Endothelial cell of umbilical vein (primary cell): ENCODE data around the gene TBL2. TPM values are rescaled to one million over a fixed set of nuclear protein-coding genes. Genes with fewer than 3 reads are reported as not detected.

Source experiments
- BruUV-seq: library from RNA; stranded (reverse); fragments of 400-500 nt; replicated peaks from 2 replicates; lab custom pipeline; 2021; lab: Mats Ljungman, UMichigan
- CTCF ChIA-PET: fragments of 300-600, 350-600 bp; sonication (Branson Sonifier 250); formaldehyde crosslinking; loops from one replicate; lab custom pipeline; 2021; ENCODE audit warnings: antibody characterized with exemption, inconsistent platforms; lab: Charles Lee
- POLR2A ChIA-PET: fragments of 300-600, 350-600 bp; sonication (Branson Sonifier 250); formaldehyde crosslinking; loops from one replicate; lab custom pipeline; 2021; ENCODE audit warnings: antibody characterized with exemption, inconsistent platforms; lab: Charles Lee
- DNase-seq: peaks from one replicate; pipeline ENCODE4 v3.0.0-alpha.2; 2011; ENCODE audit warnings: low read depth, low spot score
- FAIRE-seq: peaks from 2 replicates; lab custom pipeline; 2011; peaks lifted over from hg19 to GRCh38; lab: Jason Lieb, UNC
- H2AFZ ChIP-seq: 2 replicates; pipeline ENCODE4 v1.6.0; 2012; ENCODE audit warnings: low read depth, low read length, control low read depth, inconsistent platforms
- H3K27ac ChIP-seq: 2 replicates; pipeline ENCODE4 v1.5.1; 2011; ENCODE audit warnings: low read depth, mild to moderate bottlenecking, control low read depth, low read length, moderate library complexity; ENCODE audit not compliant: insufficient read depth
- H3K27me3 ChIP-seq, 2 experiments: 2 replicates each; pipeline versions ENCODE4 v1.6.0 to v1.6.1; 2011; ENCODE audit warnings: low read length in 2 of 2, mixed read lengths in 1 of 2; ENCODE audit not compliant: control insufficient read depth in 2 of 2, insufficient read depth in 2 of 2
- H3K36me3 ChIP-seq, 2 experiments: 2 replicates in 1 of 2; 3 replicates in 1 of 2; pipeline ENCODE4 v1.5.1; 2011; ENCODE audit warnings: low read length in 2 of 2, mild to moderate bottlenecking in 1 of 2, moderate library complexity in 1 of 2; ENCODE audit not compliant: control insufficient read depth in 2 of 2, insufficient read depth in 2 of 2; ENCODE audit errors: extremely low read depth in 1 of 2
- H3K4me1 ChIP-seq: 3 replicates; pipeline ENCODE4 v1.5.1; 2011; ENCODE audit warnings: mild to moderate bottlenecking, low read length; ENCODE audit not compliant: control insufficient read depth, insufficient read depth; ENCODE audit errors: extremely low read depth
- H3K4me2 ChIP-seq: 2 replicates; pipeline ENCODE4 v1.6.1; 2011; ENCODE audit warnings: low read length, control low read depth, mixed read lengths; ENCODE audit not compliant: insufficient read depth
- H3K4me3 ChIP-seq, 3 experiments: fragments of 200-600 bp in 1 of 3; sonication (generic), shearing (Covaris generic) in 1 of 3; replicated peaks in 1 of 3; 2 replicates each; pipeline ENCODE4 v1.5.1; 2011 to 2016; ENCODE audit warnings: control low read depth in 3 of 3, low read length in 3 of 3, mild to moderate bottlenecking in 2 of 3, inconsistent platforms in 1 of 3, low read depth in 1 of 3, moderate library complexity in 1 of 3; ENCODE audit not compliant: insufficient read depth in 1 of 3
- H3K79me2 ChIP-seq: 2 replicates; pipeline ENCODE4 v1.6.0; 2012; ENCODE audit warnings: low read length, inconsistent platforms; ENCODE audit not compliant: control insufficient read depth, insufficient read depth
- H3K9ac ChIP-seq: replicated peaks from 2 replicates; pipeline ENCODE3; 2011; ENCODE audit warnings: low read length, control low read depth; ENCODE audit not compliant: insufficient read depth; ENCODE audit errors: extremely low read depth
- H3K9me1 ChIP-seq: replicated peaks from 3 replicates; pipeline ENCODE4 v1.6.0; 2011; ENCODE audit warnings: mild to moderate bottlenecking, low read length; ENCODE audit not compliant: control insufficient read depth, insufficient read depth; ENCODE audit errors: extremely low read depth
- H3K9me3 ChIP-seq: replicated peaks from 2 replicates; pipeline ENCODE4 v1.5.1; 2012; ENCODE audit warnings: low read length, inconsistent platforms; ENCODE audit not compliant: control insufficient read depth, insufficient read depth
- H4K20me1 ChIP-seq: replicated peaks from 2 replicates; pipeline ENCODE3; 2011; ENCODE audit warnings: mild to moderate bottlenecking, low read length; ENCODE audit not compliant: control insufficient read depth, insufficient read depth; ENCODE audit errors: extremely low read depth
- EZH2 ChIP-seq: IDR thresholded peaks from 2 replicates; pipeline ENCODE4 v1.6.1; 2012; ENCODE audit warnings: borderline replicate concordance, low read depth, mild to moderate bottlenecking, moderate library complexity, low read length, inconsistent platforms; ENCODE audit not compliant: severe bottlenecking
- FOS ChIP-seq: IDR thresholded peaks from 2 replicates; pipeline ENCODE4 v1.6.1; 2011; ENCODE audit warnings: mild to moderate bottlenecking, low read length, moderate library complexity, borderline replicate concordance; ENCODE audit not compliant: insufficient read depth
- GATA2 ChIP-seq: IDR thresholded peaks from 2 replicates; pipeline ENCODE4 v1.7.0; 2011; ENCODE audit warnings: low read depth, mild to moderate bottlenecking, moderate library complexity, mixed read lengths, low read length; ENCODE audit not compliant: insufficient read length, insufficient read depth
- JUN ChIP-seq: IDR thresholded peaks from 2 replicates; pipeline ENCODE4 v1.6.1; 2011; ENCODE audit warnings: borderline replicate concordance, low read depth; ENCODE audit not compliant: insufficient read length, insufficient read depth
- dilution Hi-C: fragments of 300-500 bp; cut with MboI; formaldehyde crosslinking; loops from one replicate; pipeline ENCODE4 v1.15.0; 2019; ENCODE audit warnings: low sequenced_read_pairs; ENCODE audit not compliant: extremely low pct_ligation_motif_present
- intact Hi-C: fragments of 100-400 bp; cut with micrococcal nuclease; formaldehyde crosslinking; loops from one replicate; pipeline ENCODE4 v1.10.0; 2022
- polyA plus RNA-seq, 4 experiments: library from polyadenylated mRNA; depleted of rRNA in 3 of 4; stranded (reverse) in 3 of 4; unstranded in 1 of 4; fragments of >200 nt; gene quantifications; 2 replicates each; pipeline versions ENCODE4 v1.2.1 to v1.2.3, GENCODE V29; 2011 to 2012; ENCODE audit warnings: missing spikeins in 1 of 4
- total RNA-seq: library from RNA; stranded (reverse); gene quantifications from 2 replicates; pipeline ENCODE4 v1.2.3, GENCODE V29; 2021
- TF ChIP-seq, protein P1 (sequence below): IDR thresholded peaks from 2 replicates; pipeline ENCODE4 v1.6.1; 2011; ENCODE audit not compliant: insufficient read depth, insufficient read length
- TF ChIP-seq, protein P2 (sequence below), 2 donors: IDR thresholded peaks; 1 replicate in 1 of 2; 2 replicates in 1 of 2; pipeline ENCODE4 v1.5.1; 2011; ENCODE audit warnings: low read length in 2 of 2, mild to moderate bottlenecking in 2 of 2, moderate library complexity in 2 of 2, control low read depth in 1 of 2, inconsistent platforms in 1 of 2, low read depth in 1 of 2; ENCODE audit not compliant: insufficient read depth in 1 of 2; ENCODE audit errors: extremely low read depth in 1 of 2

Gene TBL2
- total and polyA plus RNA-seq, 2 donors (not counting 3 experiments of a cell fraction or from before 2014, with no cell fraction given) = 38.6 to 48.4 TPM

DNA sequence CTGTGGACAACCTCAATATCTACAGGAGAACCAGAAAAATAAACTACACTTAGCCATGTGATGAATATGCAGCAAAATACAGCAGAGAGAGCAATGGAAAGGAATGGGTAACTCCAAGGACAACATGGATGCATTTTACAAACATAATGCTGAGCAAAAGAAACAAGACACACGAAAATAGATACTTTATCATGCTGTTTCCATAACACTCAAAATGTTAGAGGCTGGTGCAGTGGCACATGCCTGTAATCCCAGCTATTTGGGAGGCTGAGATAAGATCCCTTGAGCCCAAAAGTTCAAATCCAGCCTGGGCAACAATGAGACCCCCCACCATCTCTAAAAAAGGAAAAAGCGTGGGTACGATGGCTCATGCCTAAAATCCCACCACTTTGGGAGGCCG, 29.2 kb downstream of the TBL2 start:
- TF ChIP-seq EZH2 (no peak), GATA2 (no peak)
- dilution Hi-C loops = no loop called here
- BruUV-seq = no TSS peak
- DNase-seq = no peak
- no peaks in the 10 kb centered on the region for H4K20me1 ChIP-seq
- no peak overlapping the region for H2AFZ ChIP-seq
- no peaks in the 10 kb centered on the region for H3K27me3 ChIP-seq
- H3K9me1 ChIP-seq = no peaks in the 10 kb centered on the region
- no peak overlapping the region for H3K4me3 ChIP-seq
- no peak overlapping the region for H3K27ac ChIP-seq
- H3K4me2 ChIP-seq = no peak overlapping the region
- H3K79me2 ChIP-seq = peaks cover 69% of the 10 kb centered on the region
- POLR2A ChIA-PET = no interaction called here
- H3K4me1 ChIP-seq = no peaks in the 10 kb centered on the region
- no peak overlapping the region for H3K9ac ChIP-seq
- no peak for FAIRE-seq
- intact Hi-C loops = no loop called here
- CTCF ChIA-PET = no interaction called here
- peaks cover 4 to 6% of the 10 kb centered on the region in 2 experiments for H3K36me3 ChIP-seq
- no peaks in the 10 kb centered on the region for H3K9me3 ChIP-seq

- Histone ChIP-seq H3K27ac (no peak overlapping the region), H3K79me2 (peaks cover 66% of the 10 kb centered on the region), H3K9me1 (no peaks in the 10 kb centered on the region), H2AFZ (no peak overlapping the region), H3K4me3 (no peak overlapping the region), H3K9ac (no peak overlapping the region), H3K9me3 (no peaks in the 10 kb centered on the region), H3K27me3 (no peaks in the 10 kb centered on the region), H3K4me2 (no peak overlapping the region), H4K20me1 (no peaks in the 10 kb centered on the region), H3K36me3 (peaks cover 4 to 9% of the 10 kb centered on the region in 2 experiments), H3K4me1 (no peaks in the 10 kb centered on the region)
- BruUV-seq = no TSS peak
- FAIRE-seq (no peak), DNase-seq (no peak)
- dilution Hi-C loops = no loop called here
- CTCF ChIA-PET = interaction anchor here (0.9 to 1.1 kb wide), 3 partner anchors 43 to 187 kb away, joined by 3 to 4 read pairs (median 3); no protein-coding TSS in a partner anchor
- TF ChIP-seq FOS (no peak), JUN (no peak)
- TF ChIP-seq, protein P1, sequence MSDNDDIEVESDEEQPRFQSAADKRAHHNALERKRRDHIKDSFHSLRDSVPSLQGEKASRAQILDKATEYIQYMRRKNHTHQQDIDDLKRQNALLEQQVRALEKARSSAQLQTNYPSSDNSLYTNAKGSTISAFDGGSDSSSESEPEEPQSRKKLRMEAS = no peak
- TF ChIP-seq, protein P2, sequence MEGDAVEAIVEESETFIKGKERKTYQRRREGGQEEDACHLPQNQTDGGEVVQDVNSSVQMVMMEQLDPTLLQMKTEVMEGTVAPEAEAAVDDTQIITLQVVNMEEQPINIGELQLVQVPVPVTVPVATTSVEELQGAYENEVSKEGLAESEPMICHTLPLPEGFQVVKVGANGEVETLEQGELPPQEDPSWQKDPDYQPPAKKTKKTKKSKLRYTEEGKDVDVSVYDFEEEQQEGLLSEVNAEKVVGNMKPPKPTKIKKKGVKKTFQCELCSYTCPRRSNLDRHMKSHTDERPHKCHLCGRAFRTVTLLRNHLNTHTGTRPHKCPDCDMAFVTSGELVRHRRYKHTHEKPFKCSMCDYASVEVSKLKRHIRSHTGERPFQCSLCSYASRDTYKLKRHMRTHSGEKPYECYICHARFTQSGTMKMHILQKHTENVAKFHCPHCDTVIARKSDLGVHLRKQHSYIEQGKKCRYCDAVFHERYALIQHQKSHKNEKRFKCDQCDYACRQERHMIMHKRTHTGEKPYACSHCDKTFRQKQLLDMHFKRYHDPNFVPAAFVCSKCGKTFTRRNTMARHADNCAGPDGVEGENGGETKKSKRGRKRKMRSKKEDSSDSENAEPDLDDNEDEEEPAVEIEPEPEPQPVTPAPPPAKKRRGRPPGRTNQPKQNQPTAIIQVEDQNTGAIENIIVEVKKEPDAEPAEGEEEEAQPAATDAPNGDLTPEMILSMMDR (IDR thresholded peaks at IDR 0.05; ENCODE audit: extremely low read depth in 1 of 2, insufficient read depth in 1 of 2, low read depth in 1 of 2, low read length in 2 of 2) = no peak
- POLR2A ChIA-PET = no interaction called here
- intact Hi-C loops = no loop called here
These were observed 30.5 kb downstream of the TBL2 start for GRCh38 chr7:73547841-73548240.
